ENCODE measurements around the gene HMX2. TPM values are rescaled to one million over a fixed set of nuclear protein-coding genes. Genes with fewer than 3 reads are reported as not detected.
A peak's percentile ranks its signal among the peaks of the same experiment; 100 is the strongest.

HMX2 gene
- total RNA-seq, 1 donor from 2014 or later: not detected

DNA sequence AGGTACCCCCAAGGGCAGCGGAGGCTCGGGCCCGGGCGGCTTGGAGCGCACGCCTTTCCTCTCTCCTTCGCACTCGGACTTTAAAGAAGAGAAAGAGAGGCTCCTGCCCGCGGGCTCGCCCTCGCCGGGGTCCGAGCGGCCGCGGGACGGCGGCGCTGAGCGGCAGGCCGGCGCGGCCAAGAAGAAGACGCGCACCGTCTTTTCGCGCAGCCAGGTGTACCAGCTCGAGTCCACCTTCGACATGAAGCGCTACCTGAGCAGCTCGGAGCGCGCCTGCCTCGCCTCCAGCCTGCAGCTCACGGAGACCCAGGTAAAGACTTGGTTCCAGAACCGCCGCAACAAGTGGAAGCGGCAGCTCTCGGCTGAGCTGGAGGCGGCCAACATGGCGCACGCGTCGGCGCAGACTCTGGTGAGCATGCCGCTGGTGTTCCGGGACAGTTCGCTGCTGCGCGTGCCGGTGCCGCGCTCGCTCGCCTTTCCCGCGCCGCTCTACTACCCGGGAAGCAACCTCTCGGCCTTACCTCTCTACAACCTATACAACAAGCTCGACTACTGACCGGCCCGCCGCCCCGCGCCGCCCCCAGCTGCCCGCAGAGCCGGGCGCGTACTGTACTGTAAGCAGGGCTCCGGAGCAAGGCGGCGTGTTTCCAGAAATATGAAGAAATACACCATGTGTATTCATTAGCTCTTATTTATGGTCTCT is 1.8 kb downstream of the HMX2 start:
- DNase-seq (ENCODE audit: extremely low spot score, unreplicated experiment): peak; percentile 83
- Mint-ChIP-seq H3K9me3 (ENCODE audit: unreplicated experiment) (no peaks in the 10 kb centered on the region), H3K36me3 (ENCODE audit: unreplicated experiment) (peaks cover 2% of the 10 kb centered on the region), H3K4me1 (ENCODE audit: unreplicated experiment) (peaks cover 28% of the 10 kb centered on the region), H3K27me3 (ENCODE audit: unreplicated experiment) (peaks cover 59% of the 10 kb centered on the region), H3K4me3 (ENCODE audit: unreplicated experiment) (peak overlapping the region; percentile 75), H3K27ac (ENCODE audit: unreplicated experiment) (no peak overlapping the region)
- TF ChIP-seq, protein P1, sequence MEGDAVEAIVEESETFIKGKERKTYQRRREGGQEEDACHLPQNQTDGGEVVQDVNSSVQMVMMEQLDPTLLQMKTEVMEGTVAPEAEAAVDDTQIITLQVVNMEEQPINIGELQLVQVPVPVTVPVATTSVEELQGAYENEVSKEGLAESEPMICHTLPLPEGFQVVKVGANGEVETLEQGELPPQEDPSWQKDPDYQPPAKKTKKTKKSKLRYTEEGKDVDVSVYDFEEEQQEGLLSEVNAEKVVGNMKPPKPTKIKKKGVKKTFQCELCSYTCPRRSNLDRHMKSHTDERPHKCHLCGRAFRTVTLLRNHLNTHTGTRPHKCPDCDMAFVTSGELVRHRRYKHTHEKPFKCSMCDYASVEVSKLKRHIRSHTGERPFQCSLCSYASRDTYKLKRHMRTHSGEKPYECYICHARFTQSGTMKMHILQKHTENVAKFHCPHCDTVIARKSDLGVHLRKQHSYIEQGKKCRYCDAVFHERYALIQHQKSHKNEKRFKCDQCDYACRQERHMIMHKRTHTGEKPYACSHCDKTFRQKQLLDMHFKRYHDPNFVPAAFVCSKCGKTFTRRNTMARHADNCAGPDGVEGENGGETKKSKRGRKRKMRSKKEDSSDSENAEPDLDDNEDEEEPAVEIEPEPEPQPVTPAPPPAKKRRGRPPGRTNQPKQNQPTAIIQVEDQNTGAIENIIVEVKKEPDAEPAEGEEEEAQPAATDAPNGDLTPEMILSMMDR (IDR thresholded peaks at IDR 0.05): no peak

DNA sequence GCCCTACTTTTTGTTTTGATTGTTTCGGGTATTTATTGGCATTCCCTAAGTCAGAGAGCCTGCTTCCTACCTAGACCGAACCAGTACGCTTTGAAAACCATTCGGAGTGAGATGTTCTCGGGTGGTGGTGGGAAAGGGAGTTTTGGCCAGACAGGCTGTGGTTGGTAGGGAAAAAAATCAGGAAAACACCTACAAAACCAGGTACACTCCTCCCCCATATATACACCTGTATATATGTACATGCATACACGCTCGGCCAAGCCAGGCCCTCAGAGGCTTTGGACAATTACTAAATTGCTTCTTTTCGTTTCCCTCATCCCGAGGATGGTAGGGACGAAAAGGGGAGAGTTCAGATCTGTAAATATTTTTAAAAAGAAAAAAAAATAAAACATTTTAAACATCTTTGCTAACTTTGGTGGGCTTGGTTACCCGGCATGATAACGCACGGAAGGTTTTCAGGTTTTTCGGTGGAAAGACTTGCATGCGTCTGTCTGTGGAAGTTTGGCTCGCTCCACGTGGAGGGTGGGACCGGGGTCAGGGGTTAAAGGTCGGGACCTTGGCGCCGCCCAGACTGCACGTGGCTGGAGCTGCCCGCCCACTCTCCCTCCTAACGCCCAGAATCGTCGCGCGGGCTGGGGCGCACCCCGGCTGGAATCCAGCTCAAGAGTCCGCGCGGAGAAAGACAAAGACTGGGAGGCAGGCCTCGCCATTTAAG is 2.5 kb downstream of the HMX2 start:
- Mint-ChIP-seq H3K36me3 (ENCODE audit: unreplicated experiment) (peaks cover 2% of the 10 kb centered on the region), H3K27me3 (ENCODE audit: unreplicated experiment) (peaks cover 52% of the 10 kb centered on the region), H3K4me1 (ENCODE audit: unreplicated experiment) (peaks cover 30% of the 10 kb centered on the region), H3K4me3 (ENCODE audit: unreplicated experiment) (peak overlapping the region; percentile 75), H3K27ac (ENCODE audit: unreplicated experiment) (no peak overlapping the region), H3K9me3 (ENCODE audit: unreplicated experiment) (no peaks in the 10 kb centered on the region)
- DNase-seq (ENCODE audit: extremely low spot score, unreplicated experiment): peak; percentile 36
- TF ChIP-seq, protein P1 (IDR thresholded peaks at IDR 0.05): no peak

GRCh38 chr10:123150986-123151736 is 3.2 kb downstream of the HMX2 start:
- Mint-ChIP-seq H3K27me3 (ENCODE audit: unreplicated experiment) (peaks cover 46% of the 10 kb centered on the region), H3K4me3 (ENCODE audit: unreplicated experiment) (peak overlapping the region; percentile 52), H3K9me3 (ENCODE audit: unreplicated experiment) (no peaks in the 10 kb centered on the region), H3K36me3 (ENCODE audit: unreplicated experiment) (peaks cover 4% of the 10 kb centered on the region), H3K4me1 (ENCODE audit: unreplicated experiment) (peaks cover 37% of the 10 kb centered on the region), H3K27ac (ENCODE audit: unreplicated experiment) (no peak overlapping the region)
- TF ChIP-seq, protein P1 (IDR thresholded peaks at IDR 0.05): no peak
- no peak for DNase-seq (ENCODE audit: extremely low spot score, unreplicated experiment)

GRCh38 chr10:123151737-123152135 is 3.8 kb downstream of the HMX2 start:
- no peaks in the 10 kb centered on the region for H3K9me3 Mint-ChIP-seq (ENCODE audit: unreplicated experiment)

More at GRCh38 chr10:123151737-123152135, 3.8 kb downstream of the HMX2 start:
- Mint-ChIP-seq H3K4me1 (ENCODE audit: unreplicated experiment) (peaks cover 40% of the 10 kb centered on the region), H3K27ac (ENCODE audit: unreplicated experiment) (no peak overlapping the region), H3K27me3 (ENCODE audit: unreplicated experiment) (peaks cover 42% of the 10 kb centered on the region), H3K36me3 (ENCODE audit: unreplicated experiment) (peaks cover 7% of the 10 kb centered on the region), H3K4me3 (ENCODE audit: unreplicated experiment) (no peak overlapping the region)
- TF ChIP-seq, protein P1 (IDR thresholded peaks at IDR 0.05): no peak
- no peak for DNase-seq (ENCODE audit: extremely low spot score, unreplicated experiment)

All from osteocyte (in vitro differentiated cells).